Panc1 (cell line): Measurements from ENCODE around the gene CELF2. TPM values are rescaled to one million over a fixed set of nuclear protein-coding genes. Genes with fewer than 3 reads are reported as not detected.

Experiments
- ATAC-seq: fragments of 200-7000 bp; cut with Tn5 transposase; 2 replicates; pipeline ENCODE4 v1.9.1; 2020; ENCODE audit warnings: mild to moderate bottlenecking, moderate library complexity
- BruUV-seq: library from RNA; stranded (reverse); fragments of 400-500 nt; replicated peaks from 2 replicates; lab custom pipeline; 2021; lab: Mats Ljungman, UMichigan
- CTCF ChIA-PET: fragments of 300-600 bp; sonication (Branson Sonifier 250); formaldehyde crosslinking; loops from one replicate; lab custom pipeline; 2022; ENCODE audit warnings: antibody characterized with exemption; lab: Charles Lee
- POLR2A ChIA-PET: fragments of 300-600 bp; sonication (Branson Sonifier 250); formaldehyde crosslinking; loops from one replicate; lab custom pipeline; 2022; ENCODE audit warnings: antibody characterized with exemption; lab: Charles Lee
- DNase-seq: peaks from one replicate; pipeline ENCODE4 v3.0.0-alpha.2; 2010; ENCODE audit warnings: low read depth, low spot score
- H3K27ac ChIP-seq: 2 replicates; pipeline ENCODE4 v1.5.1; 2011; ENCODE audit warnings: mild to moderate bottlenecking, low read length, inconsistent platforms
- H3K27me3 ChIP-seq: fragments of 200-500 bp; sonication (Bioruptor generic); 2 replicates; pipeline ENCODE4 v1.6.0; 2014; ENCODE audit warnings: low read length, inconsistent platforms; ENCODE audit not compliant: control insufficient read depth, insufficient read depth
- H3K36me3 ChIP-seq: fragments of 200-500 bp; sonication (Bioruptor generic); 2 replicates; pipeline ENCODE4 v1.5.1; 2014; ENCODE audit warnings: inconsistent platforms, mild to moderate bottlenecking, low read length, moderate library complexity; ENCODE audit not compliant: control insufficient read depth, insufficient read depth
- H3K4me1 ChIP-seq: 2 replicates; pipeline ENCODE4 v1.5.1; 2011; ENCODE audit warnings: inconsistent platforms, mild to moderate bottlenecking, low read length, moderate library complexity; ENCODE audit not compliant: control insufficient read depth, insufficient read depth
- H3K4me3 ChIP-seq, 2 experiments: 2 replicates each; pipeline ENCODE4 v1.5.1; 2011 to 2012; ENCODE audit warnings: low read depth in 2 of 2, low read length in 2 of 2, mild to moderate bottlenecking in 2 of 2, inconsistent platforms in 1 of 2, moderate library complexity in 1 of 2
- H3K9me3 ChIP-seq: fragments of 200-500 bp; sonication (Bioruptor generic); 2 replicates; pipeline ENCODE4 v1.5.1; 2014; ENCODE audit warnings: low read depth, mild to moderate bottlenecking, inconsistent platforms, low read length, moderate library complexity; ENCODE audit not compliant: control insufficient read depth, insufficient read depth
- POLR2AphosphoS5 ChIP-seq: IDR thresholded peaks from 2 replicates; pipeline ENCODE4 v1.6.1; 2012; ENCODE audit warnings: mild to moderate bottlenecking, low read depth, low read length, moderate library complexity
- SIN3A ChIP-seq: IDR thresholded peaks from 2 replicates; pipeline ENCODE4 v1.6.1; 2012; ENCODE audit warnings: low read depth, mild to moderate bottlenecking, low read length, moderate library complexity, borderline replicate concordance; ENCODE audit not compliant: insufficient read depth
- TCF7L2 ChIP-seq: IDR thresholded peaks from 2 replicates; pipeline ENCODE4 v1.6.1; 2011; ENCODE audit warnings: mild to moderate bottlenecking, low read depth, low read length, inconsistent platforms
- in situ Hi-C: cut with HindIII; loops from 2 replicates; pipeline ENCODE4 v1.10.0; 2016; ENCODE audit warnings: low sequenced_read_pairs, low pct_unique_long_range_greater_than_20kb
- intact Hi-C: fragments of 100-400 bp; cut with micrococcal nuclease; formaldehyde crosslinking; loops from one replicate; pipeline ENCODE4 v1.10.0; 2022; ENCODE audit not compliant: unreplicated experiment
- total RNA-seq: library from RNA; stranded (reverse); gene quantifications from one replicate; pipeline ENCODE4 v1.2.1, GENCODE V29; 2021; ENCODE audit not compliant: unreplicated experiment
- TF ChIP-seq, protein P1 (sequence below): fragments of 450-650 bp; IDR thresholded peaks from 2 replicates; pipeline ENCODE4 v1.5.1; 2017; ENCODE audit warnings: mild to moderate bottlenecking
- TF ChIP-seq, protein P2 (sequence below), 2 experiments: IDR thresholded peaks; 2 replicates each; pipeline ENCODE4 v1.6.1; 2011 to 2012; ENCODE audit warnings: low read depth in 2 of 2, control low read depth in 1 of 2, low read length in 1 of 2, mild to moderate bottlenecking in 1 of 2, moderate library complexity in 1 of 2; ENCODE audit not compliant: insufficient read depth in 1 of 2

CELF2 gene
- total RNA-seq, 1 experiment from 2014 or later, result 0.44 TPM

DNA sequence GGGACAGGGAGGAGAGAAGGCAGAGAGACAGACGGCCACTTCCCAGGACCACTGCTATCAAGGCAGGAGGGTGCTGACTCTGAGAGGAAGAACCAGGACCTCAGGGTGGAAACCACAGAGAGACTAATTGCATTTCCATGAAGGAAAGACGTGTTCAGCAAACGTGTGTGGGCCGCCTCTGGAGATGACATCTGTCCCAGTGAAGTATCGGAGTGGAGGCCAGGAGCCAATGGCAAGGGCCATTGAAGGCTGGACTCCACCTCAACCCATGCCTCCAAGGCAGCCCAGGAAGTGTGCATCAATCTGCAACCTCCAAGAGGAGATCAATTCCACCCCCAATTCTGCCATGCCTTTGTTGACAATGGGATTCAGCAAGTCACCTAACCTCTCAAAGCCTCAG lies 363.8 kb downstream of the CELF2 start:
- Histone ChIP-seq H3K27me3 (no peaks in the 10 kb centered on the region), H3K4me1 (no peaks in the 10 kb centered on the region), H3K4me3 (no peak overlapping the region), H3K27ac (no peak overlapping the region), H3K9me3 (no peaks in the 10 kb centered on the region), H3K36me3 (no peaks in the 10 kb centered on the region)
- in situ Hi-C loops (no loop called here), intact Hi-C loops (no loop called here)
- TF ChIP-seq SIN3A, result no peak
- TF ChIP-seq POLR2AphosphoS5, result no peak
- TF ChIP-seq, protein P1, sequence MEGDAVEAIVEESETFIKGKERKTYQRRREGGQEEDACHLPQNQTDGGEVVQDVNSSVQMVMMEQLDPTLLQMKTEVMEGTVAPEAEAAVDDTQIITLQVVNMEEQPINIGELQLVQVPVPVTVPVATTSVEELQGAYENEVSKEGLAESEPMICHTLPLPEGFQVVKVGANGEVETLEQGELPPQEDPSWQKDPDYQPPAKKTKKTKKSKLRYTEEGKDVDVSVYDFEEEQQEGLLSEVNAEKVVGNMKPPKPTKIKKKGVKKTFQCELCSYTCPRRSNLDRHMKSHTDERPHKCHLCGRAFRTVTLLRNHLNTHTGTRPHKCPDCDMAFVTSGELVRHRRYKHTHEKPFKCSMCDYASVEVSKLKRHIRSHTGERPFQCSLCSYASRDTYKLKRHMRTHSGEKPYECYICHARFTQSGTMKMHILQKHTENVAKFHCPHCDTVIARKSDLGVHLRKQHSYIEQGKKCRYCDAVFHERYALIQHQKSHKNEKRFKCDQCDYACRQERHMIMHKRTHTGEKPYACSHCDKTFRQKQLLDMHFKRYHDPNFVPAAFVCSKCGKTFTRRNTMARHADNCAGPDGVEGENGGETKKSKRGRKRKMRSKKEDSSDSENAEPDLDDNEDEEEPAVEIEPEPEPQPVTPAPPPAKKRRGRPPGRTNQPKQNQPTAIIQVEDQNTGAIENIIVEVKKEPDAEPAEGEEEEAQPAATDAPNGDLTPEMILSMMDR, result no peak
- TF ChIP-seq TCF7L2, result no peak
- TF ChIP-seq, protein P2, sequence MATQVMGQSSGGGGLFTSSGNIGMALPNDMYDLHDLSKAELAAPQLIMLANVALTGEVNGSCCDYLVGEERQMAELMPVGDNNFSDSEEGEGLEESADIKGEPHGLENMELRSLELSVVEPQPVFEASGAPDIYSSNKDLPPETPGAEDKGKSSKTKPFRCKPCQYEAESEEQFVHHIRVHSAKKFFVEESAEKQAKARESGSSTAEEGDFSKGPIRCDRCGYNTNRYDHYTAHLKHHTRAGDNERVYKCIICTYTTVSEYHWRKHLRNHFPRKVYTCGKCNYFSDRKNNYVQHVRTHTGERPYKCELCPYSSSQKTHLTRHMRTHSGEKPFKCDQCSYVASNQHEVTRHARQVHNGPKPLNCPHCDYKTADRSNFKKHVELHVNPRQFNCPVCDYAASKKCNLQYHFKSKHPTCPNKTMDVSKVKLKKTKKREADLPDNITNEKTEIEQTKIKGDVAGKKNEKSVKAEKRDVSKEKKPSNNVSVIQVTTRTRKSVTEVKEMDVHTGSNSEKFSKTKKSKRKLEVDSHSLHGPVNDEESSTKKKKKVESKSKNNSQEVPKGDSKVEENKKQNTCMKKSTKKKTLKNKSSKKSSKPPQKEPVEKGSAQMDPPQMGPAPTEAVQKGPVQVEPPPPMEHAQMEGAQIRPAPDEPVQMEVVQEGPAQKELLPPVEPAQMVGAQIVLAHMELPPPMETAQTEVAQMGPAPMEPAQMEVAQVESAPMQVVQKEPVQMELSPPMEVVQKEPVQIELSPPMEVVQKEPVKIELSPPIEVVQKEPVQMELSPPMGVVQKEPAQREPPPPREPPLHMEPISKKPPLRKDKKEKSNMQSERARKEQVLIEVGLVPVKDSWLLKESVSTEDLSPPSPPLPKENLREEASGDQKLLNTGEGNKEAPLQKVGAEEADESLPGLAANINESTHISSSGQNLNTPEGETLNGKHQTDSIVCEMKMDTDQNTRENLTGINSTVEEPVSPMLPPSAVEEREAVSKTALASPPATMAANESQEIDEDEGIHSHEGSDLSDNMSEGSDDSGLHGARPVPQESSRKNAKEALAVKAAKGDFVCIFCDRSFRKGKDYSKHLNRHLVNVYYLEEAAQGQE (IDR thresholded peaks at IDR 0.05; ENCODE audit: insufficient read depth in 1 of 2, low read depth in 2 of 2, low read length in 1 of 2), result no peak
- ATAC-seq (no peak), DNase-seq (no peak)
- no TSS peak for BruUV-seq
- ChIA-PET POLR2A (no interaction called here), CTCF (no interaction called here)

DNA sequence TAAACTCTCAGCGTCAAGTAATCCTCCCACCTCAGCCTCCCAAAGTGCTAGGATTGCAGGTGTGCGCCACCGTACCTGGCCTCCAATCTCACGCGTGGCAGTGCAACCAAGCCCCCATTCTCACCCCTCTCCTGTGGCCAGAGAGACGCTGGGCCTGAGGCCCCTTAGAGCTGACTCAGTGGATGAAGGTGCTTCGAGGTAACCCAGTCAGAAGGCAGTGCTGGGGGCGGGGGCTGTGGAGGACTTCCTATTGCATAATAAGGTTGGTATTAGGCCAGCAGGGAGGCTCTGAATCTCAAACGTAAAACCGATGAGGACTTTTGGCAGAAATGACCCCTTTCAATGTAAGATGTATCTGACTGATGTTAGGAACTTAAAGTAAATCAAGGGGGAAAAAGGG lies 364.5 kb downstream of the CELF2 start:
- DNase-seq, result no peak
- in situ Hi-C loops (no loop called here), intact Hi-C loops (no loop called here)
- Histone ChIP-seq H3K4me1 (no peaks in the 10 kb centered on the region), H3K9me3 (no peaks in the 10 kb centered on the region), H3K4me3 (no peak overlapping the region), H3K27me3 (no peaks in the 10 kb centered on the region), H3K36me3 (no peaks in the 10 kb centered on the region), H3K27ac (no peak overlapping the region)
- no peak for ATAC-seq
- POLR2A ChIA-PET, result no interaction called here
- no TSS peak for BruUV-seq
- TF ChIP-seq, protein P2 (IDR thresholded peaks at IDR 0.05; ENCODE audit: insufficient read depth in 1 of 2, low read depth in 2 of 2, low read length in 1 of 2), result no peak
- TF ChIP-seq, protein P1, result no peak
- no peak for TF ChIP-seq POLR2AphosphoS5
- TF ChIP-seq TCF7L2, result no peak
- no peak for TF ChIP-seq SIN3A
- CTCF ChIA-PET, result interaction anchor here (0.6 kb wide), 1 partner anchor 41 kb away, joined by 4 read pairs; no protein-coding TSS in a partner anchor
